MM.1S (cell line): ENCODE results near the gene PSMD1.

Source experiments
- DNase-seq: peaks from one replicate; pipeline ENCODE4 v3.0.0-alpha.2; 2015
- H2AFZ ChIP-seq: fragments of 300-600 bp; sonication (generic); 2 replicates; pipeline ENCODE4 v1.6.0; 2016; ENCODE audit warnings: antibody characterized with exemption, low read length
- H3F3A ChIP-seq: fragments of 300-600 bp; sonication (generic); 2 replicates; pipeline ENCODE4 v1.6.1; 2016; ENCODE audit warnings: mild to moderate bottlenecking, antibody characterized with exemption, low read length, moderate library complexity, mixed read lengths; ENCODE audit not compliant: insufficient read depth
- H3K27ac ChIP-seq: fragments of 300-600 bp; sonication (generic); 2 replicates; pipeline ENCODE4 v1.5.1; 2016; ENCODE audit warnings: mild to moderate bottlenecking, low read length
- H3K27me3 ChIP-seq: fragments of 300-600 bp; sonication (generic); replicated peaks from 2 replicates; pipeline ENCODE4 v1.6.0; 2016; ENCODE audit warnings: low read length; ENCODE audit not compliant: insufficient read depth
- H3K36me3 ChIP-seq: fragments of 300-600 bp; sonication (generic); replicated peaks from 2 replicates; pipeline ENCODE4 v1.6.1; 2016; ENCODE audit warnings: mild to moderate bottlenecking, low read length, mixed read lengths; ENCODE audit not compliant: insufficient read depth
- H3K4me1 ChIP-seq: fragments of 300-600 bp; sonication (generic); 2 replicates; pipeline ENCODE4 v1.6.1; 2016; ENCODE audit warnings: low read length, mixed read lengths
- H3K4me2 ChIP-seq: fragments of 300-600 bp; sonication (generic); 2 replicates; pipeline ENCODE4 v1.6.0; 2016; ENCODE audit warnings: low read depth, low read length
- H3K4me3 ChIP-seq: fragments of 300-600 bp; sonication (generic); 2 replicates; pipeline ENCODE4 v1.5.1; 2016; ENCODE audit warnings: low read length, mixed read lengths
- H3K79me2 ChIP-seq: fragments of 300-600 bp; sonication (generic); 2 replicates; pipeline ENCODE4 v1.6.1; 2016; ENCODE audit warnings: mixed run types, low read length, mixed read lengths
- H3K9ac ChIP-seq: fragments of 300-600 bp; sonication (generic); 2 replicates; pipeline ENCODE4 v1.6.1; 2016; ENCODE audit warnings: low read length, mixed read lengths
- H3K9me2 ChIP-seq: fragments of 300-600 bp; sonication (generic); replicated peaks from 2 replicates; pipeline ENCODE4 v1.6.1; 2016; ENCODE audit warnings: mild to moderate bottlenecking, low read length, mixed read lengths; ENCODE audit not compliant: insufficient read depth
- H3K9me3 ChIP-seq: fragments of 300-600 bp; sonication (generic); replicated peaks from 2 replicates; pipeline ENCODE4 v1.6.1; 2016; ENCODE audit warnings: mild to moderate bottlenecking, low read length, mixed read lengths; ENCODE audit not compliant: insufficient read depth
- H4K20me1 ChIP-seq: fragments of 300-600 bp; sonication (generic); 2 replicates; pipeline ENCODE4 v1.6.1; 2016; ENCODE audit warnings: mild to moderate bottlenecking, low read length, moderate library complexity, mixed read lengths; ENCODE audit not compliant: insufficient read depth
- CTCF ChIP-seq: fragments of 300-600 bp; sonication (generic); IDR thresholded peaks from 2 replicates; pipeline ENCODE4 v1.5.1; 2016; ENCODE audit warnings: antibody characterized with exemption, low read length, mixed read lengths
- EZH2 ChIP-seq: fragments of 300-600 bp; sonication (generic); optimal IDR thresholded peaks from 2 replicates; pipeline ENCODE3; 2017; ENCODE audit warnings: low read depth, mild to moderate bottlenecking, antibody characterized with exemption, low read length, mixed read lengths
- EZH2phosphoT487 ChIP-seq: fragments of 300-600 bp; sonication (generic); IDR thresholded peaks from 2 replicates; pipeline ENCODE4 v1.6.1; 2018; ENCODE audit warnings: antibody characterized with exemption, low read length

The PSMD1 gene

DNA sequence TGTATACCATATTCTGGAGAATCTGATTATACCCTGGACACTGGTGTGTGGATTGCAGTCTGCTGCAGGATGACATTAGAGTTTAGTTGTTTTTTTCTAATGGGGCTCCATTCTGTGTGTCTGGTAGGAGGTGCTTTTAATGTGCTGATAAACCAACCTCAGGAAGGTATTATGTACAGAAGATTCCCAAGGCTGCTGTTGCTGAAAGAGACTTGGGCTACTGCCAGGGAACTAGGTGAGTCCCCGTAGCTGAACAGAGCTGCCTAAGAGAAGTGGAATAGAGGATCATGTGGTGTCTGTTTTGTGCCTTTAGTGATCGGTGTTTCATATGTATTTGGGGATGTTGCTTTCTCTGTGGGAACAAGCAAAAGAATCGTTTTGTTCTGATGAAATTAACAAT, 44.2 kb upstream of the PSMD1 start:
- no peak for TF ChIP-seq CTCF
- TF ChIP-seq EZH2phosphoT487: no peak
- TF ChIP-seq EZH2: no peak
- Histone ChIP-seq H3K9ac (no peak overlapping the region), H2AFZ (no peak overlapping the region), H3K4me3 (no peak overlapping the region), H3K79me2 (no peaks in the 10 kb centered on the region), H3K4me1 (no peaks in the 10 kb centered on the region), H3K9me2 (no peaks in the 10 kb centered on the region), H3F3A (no peaks in the 10 kb centered on the region), H3K27me3 (no peaks in the 10 kb centered on the region), H3K27ac (no peak overlapping the region), H3K4me2 (no peak overlapping the region), H3K9me3 (no peaks in the 10 kb centered on the region), H3K36me3 (no peaks in the 10 kb centered on the region), H4K20me1 (no peaks in the 10 kb centered on the region)
- DNase-seq: no peak

GRCh38 chr2:231013820-231014219, 42.8 kb upstream of the PSMD1 start:
- Histone ChIP-seq H3K4me3 (no peak overlapping the region), H3K27me3 (no peaks in the 10 kb centered on the region), H3K9me3 (no peaks in the 10 kb centered on the region), H3K79me2 (no peaks in the 10 kb centered on the region), H3K9ac (no peak overlapping the region), H3F3A (no peaks in the 10 kb centered on the region), H4K20me1 (no peaks in the 10 kb centered on the region), H3K4me2 (no peak overlapping the region), H2AFZ (no peak overlapping the region), H3K9me2 (no peaks in the 10 kb centered on the region), H3K27ac (no peak overlapping the region), H3K36me3 (no peaks in the 10 kb centered on the region), H3K4me1 (no peaks in the 10 kb centered on the region)
- DNase-seq: no peak
- TF ChIP-seq EZH2phosphoT487: no peak
- TF ChIP-seq CTCF: no peak
- TF ChIP-seq EZH2: no peak

DNA sequence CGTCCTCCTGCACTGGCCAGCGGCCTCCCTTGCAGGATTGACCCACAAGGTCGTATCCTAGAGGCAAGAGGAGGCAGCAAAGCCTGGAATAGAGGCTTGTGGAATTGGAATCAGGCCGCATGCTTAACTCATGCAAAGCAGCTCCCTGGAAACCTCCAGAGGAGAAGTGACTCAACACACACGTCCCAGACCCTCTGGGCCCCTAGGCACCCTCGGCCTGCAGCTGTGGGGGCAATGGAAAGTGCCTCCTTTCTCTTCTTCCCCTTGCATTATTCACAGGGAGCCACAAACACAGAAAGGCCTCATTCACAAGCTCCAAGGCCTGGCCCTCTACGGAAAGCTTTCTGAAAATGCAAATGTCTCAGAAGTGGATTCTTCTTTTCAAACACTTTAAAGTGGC, 41.2 kb upstream of the PSMD1 start:
- Histone ChIP-seq H2AFZ (no peak overlapping the region), H3K27me3 (no peaks in the 10 kb centered on the region), H3K79me2 (no peaks in the 10 kb centered on the region), H3K9me2 (no peaks in the 10 kb centered on the region), H3K9me3 (no peaks in the 10 kb centered on the region), H4K20me1 (no peaks in the 10 kb centered on the region), H3K4me2 (no peak overlapping the region), H3K4me1 (no peaks in the 10 kb centered on the region), H3F3A (no peaks in the 10 kb centered on the region), H3K9ac (no peak overlapping the region), H3K27ac (no peak overlapping the region), H3K36me3 (no peaks in the 10 kb centered on the region), H3K4me3 (no peak overlapping the region)
- TF ChIP-seq CTCF (no peak), EZH2 (no peak), EZH2phosphoT487 (no peak)
- DNase-seq: no peak

DNA sequence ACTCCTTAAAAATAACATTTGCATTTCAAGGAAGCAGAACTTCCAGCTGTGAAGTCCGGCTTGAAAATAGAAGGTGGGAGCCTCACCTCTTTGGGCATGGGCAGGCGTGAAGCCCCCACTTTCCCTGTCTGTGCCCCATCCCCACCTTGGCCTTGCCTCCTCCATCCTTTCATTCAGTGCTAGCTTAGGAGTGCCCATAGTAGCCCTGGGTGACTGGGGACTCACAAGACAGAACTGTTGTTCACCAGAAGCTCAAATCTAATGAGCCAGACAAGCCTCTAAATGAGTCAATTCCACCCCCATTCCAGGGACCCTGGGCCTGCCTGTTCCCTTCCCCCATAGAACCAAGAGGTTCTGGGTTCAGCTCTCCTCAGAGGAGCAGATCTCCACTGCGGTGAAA, 40.7 kb upstream of the PSMD1 start:
- Histone ChIP-seq H3K4me1 (no peaks in the 10 kb centered on the region), H3K27ac (no peak overlapping the region), H3K4me3 (no peak overlapping the region), H3K4me2 (no peak overlapping the region), H3K9me3 (no peaks in the 10 kb centered on the region), H3F3A (no peaks in the 10 kb centered on the region), H3K9ac (no peak overlapping the region), H3K36me3 (no peaks in the 10 kb centered on the region), H4K20me1 (no peaks in the 10 kb centered on the region), H2AFZ (no peak overlapping the region), H3K79me2 (no peaks in the 10 kb centered on the region), H3K9me2 (no peaks in the 10 kb centered on the region), H3K27me3 (no peaks in the 10 kb centered on the region)
- DNase-seq: no peak
- TF ChIP-seq EZH2phosphoT487 (no peak), CTCF (no peak), EZH2 (no peak)
